Bronchial epithelial cell (primary cell): ENCODE measurements around the gene IL17REL. TPM values are rescaled to one million over a fixed set of nuclear protein-coding genes. Genes with fewer than 3 reads are reported as not detected.

Experiments
- DNase-seq: peaks from one replicate; pipeline ENCODE4 v3.0.0-alpha.2; 2010; ENCODE audit warnings: low read depth
- FAIRE-seq: peaks from 2 replicates; lab custom pipeline; 2011; peaks lifted over from hg19 to GRCh38; lab: Jason Lieb, UNC
- H3K27me3 ChIP-seq: 2 replicates; pipeline ENCODE4 v1.5.1; 2011; ENCODE audit warnings: low read length; ENCODE audit not compliant: control insufficient read depth, insufficient read depth
- H3K36me3 ChIP-seq: 2 replicates; pipeline ENCODE4 v1.5.1; 2011; ENCODE audit warnings: low read length; ENCODE audit not compliant: control insufficient read depth, insufficient read depth
- H3K4me3 ChIP-seq: 2 replicates; pipeline ENCODE4 v1.5.1; 2011; ENCODE audit warnings: mild to moderate bottlenecking, low read depth, low read length, control low read depth
- CTCF ChIP-seq: IDR thresholded peaks from 2 replicates; pipeline ENCODE4 v1.5.1; 2011; ENCODE audit warnings: mild to moderate bottlenecking, moderate library complexity, low read length, control low read depth, inconsistent platforms; ENCODE audit not compliant: insufficient read depth, severe bottlenecking
- total RNA-seq: library from RNA; depleted of rRNA; stranded (reverse); fragments of >200 nt; gene quantifications from 2 replicates; pipeline ENCODE4 v1.2.1, GENCODE V29; 2014

Gene IL17REL
- total RNA-seq, 1 donor from 2014 or later, result not detected

GRCh38 chr22:50009251-50009650 lies 3.3 kb downstream of the IL17REL start:
- H3K27me3 ChIP-seq, result peaks cover 21% of the 10 kb centered on the region
- FAIRE-seq (no peak), DNase-seq (no peak)
- no peaks in the 10 kb centered on the region for H3K36me3 ChIP-seq
- TF ChIP-seq CTCF, result no peak
- H3K4me3 ChIP-seq, result no peak overlapping the region

DNA sequence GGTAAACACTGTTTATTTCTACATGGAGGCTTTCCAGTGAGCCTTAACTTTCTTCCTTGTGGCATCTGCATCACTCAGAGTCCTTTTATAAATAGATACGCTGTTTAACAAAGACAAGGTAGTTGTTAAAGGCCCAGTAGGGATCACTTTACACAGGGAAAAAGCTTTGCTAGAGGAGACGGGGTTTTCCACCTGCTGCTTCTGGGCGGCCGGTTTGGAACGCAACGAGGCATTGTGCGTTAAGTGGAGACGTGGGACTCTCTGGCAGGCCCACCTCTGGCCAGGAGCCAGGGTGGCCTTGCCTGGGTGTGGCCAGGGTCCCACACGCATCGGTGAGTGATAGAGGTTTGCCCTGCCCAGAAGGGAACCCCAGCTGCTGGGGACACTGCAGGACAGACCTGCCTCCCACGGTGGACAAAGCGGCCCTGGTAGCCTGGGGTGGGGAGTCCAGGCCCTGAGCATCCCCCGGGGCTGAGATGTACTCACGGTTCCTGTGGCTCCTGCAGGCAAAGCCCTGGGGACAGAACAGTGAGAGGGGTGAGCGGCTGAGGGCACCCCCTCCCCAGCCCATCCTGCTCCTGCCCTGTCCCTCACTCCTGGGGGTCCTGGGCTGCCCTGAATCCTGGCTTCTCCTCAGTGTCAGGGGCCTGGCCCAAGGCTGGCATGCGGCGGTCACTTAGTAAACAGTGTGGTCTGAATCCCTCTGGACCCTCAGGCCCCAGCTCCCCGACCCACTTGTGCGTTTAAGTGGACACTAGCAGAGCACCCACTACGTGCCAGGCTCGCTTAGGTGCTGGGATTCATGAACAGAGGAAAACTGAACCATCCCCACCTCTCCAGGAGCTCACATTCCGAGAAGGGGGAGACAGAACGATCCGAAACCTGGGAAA lies 4.2 kb downstream of the IL17REL start:
- no peak overlapping the region for H3K4me3 ChIP-seq
- TF ChIP-seq CTCF, result no peak
- no peak for FAIRE-seq
- no peaks in the 10 kb centered on the region for H3K36me3 ChIP-seq
- no peak for DNase-seq
- H3K27me3 ChIP-seq, result peaks cover 17% of the 10 kb centered on the region

GRCh38 chr22:50007057-50007511 lies 5.5 kb downstream of the IL17REL start:
- FAIRE-seq (no peak), DNase-seq (no peak)
- TF ChIP-seq CTCF, result no peak
- Histone ChIP-seq H3K4me3 (no peak overlapping the region), H3K27me3 (peaks cover 12% of the 10 kb centered on the region), H3K36me3 (no peaks in the 10 kb centered on the region)

DNA sequence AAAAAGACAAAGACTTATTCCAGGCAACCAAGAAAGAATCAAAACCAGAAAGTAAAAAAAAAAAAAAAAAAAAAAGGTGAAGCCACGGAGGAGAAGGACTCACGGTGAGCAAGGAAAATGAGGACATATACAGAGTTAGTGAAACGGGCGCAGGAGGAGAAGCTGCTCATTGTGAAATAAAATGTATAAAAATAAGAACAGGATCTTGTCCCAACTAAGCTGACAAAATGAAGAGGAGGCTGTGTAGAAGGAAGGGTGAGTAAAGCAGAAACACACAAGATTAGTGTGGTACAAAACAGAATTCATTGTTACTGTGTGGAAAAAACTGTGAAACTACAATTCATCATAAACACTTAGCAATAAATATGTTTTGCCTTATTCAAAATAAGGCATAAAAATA lies 7.6 kb downstream of the IL17REL start:
- DNase-seq (no peak), FAIRE-seq (no peak)
- peaks cover 1% of the 10 kb centered on the region for H3K27me3 ChIP-seq
- no peak overlapping the region for H3K4me3 ChIP-seq
- no peaks in the 10 kb centered on the region for H3K36me3 ChIP-seq
- no peak for TF ChIP-seq CTCF

- FAIRE-seq, result no peak
- peaks cover 1% of the 10 kb centered on the region for H3K27me3 ChIP-seq
- no peak for TF ChIP-seq CTCF
- H3K36me3 ChIP-seq, result no peaks in the 10 kb centered on the region
- no peak overlapping the region for H3K4me3 ChIP-seq
- DNase-seq, result no peak
These were observed 9.8 kb downstream of the IL17REL start for GRCh38 chr22:50002791-50003190.
